NCI-H2081 (cell line): ENCODE data around the gene MRPL16.
"Not testable (repeated sequence)": the region's sequence is repeated elsewhere in the genome, so short reads cannot be mapped to it uniquely, and the experiment has no call there.

ENCODE experiments used
- DNase-seq, 2 experiments: peaks; one replicate each; lab custom pipeline; 2025; lab: John Stamatoyannopoulos, UW

The MRPL16 gene

GRCh38 chr11:59810189-59810910 lies at the start of gene MRPL16:
MRPL16 (minus strand) TSS chr11:59810778; CDS start chr11:59810658, 120 bp downstream.
- DNase-seq, result peak; percentile 89 to 91

DNA sequence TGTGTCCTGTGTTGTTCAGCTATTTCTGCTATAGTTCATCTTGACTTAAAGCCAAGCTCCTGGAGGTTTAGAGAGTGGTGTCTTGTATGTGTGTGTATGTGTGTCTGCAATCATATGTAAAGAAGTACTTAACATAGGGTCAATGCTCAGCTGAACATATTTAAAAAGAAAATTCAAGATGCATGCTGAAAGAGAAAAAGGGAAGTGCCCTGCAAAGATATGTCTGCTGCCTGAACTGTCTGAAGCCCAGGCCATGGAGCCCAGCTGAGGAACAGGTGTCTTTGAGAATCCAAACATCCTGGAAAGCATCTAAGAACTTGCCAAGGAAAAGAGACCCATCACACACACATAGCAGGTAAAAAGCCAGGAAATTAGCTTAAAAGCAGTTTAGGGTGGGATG lies 49.1 kb upstream of the MRPL16 start:
- no peak for DNase-seq

- DNase-seq, result no peak
Observed at GRCh38 chr11:59857439-59858434, 47.2 kb upstream of the MRPL16 start.

- no peak for DNase-seq
Observed at GRCh38 chr11:59854871-59855270, 44.3 kb upstream of the MRPL16 start.

DNA sequence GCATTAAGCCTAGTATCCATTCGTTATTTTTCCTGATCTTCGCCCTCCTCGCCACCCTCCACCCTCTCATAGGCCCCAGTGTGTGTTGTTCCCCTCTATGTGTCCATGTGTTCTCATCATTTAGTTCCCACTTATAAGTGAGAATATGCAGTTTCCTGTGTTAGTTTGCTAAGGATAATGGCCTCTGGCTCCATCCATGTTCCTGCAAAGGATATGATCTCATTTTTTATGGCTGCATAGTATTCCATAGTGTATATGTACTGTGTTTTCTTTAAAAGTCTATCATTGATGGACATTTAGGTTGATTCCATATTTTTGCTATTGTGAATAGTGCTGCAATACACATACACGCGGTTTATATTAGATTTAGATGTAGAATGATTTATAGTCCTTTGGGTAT lies 40.8 kb upstream of the MRPL16 start:
- not testable (repeated sequence) for DNase-seq

DNA sequence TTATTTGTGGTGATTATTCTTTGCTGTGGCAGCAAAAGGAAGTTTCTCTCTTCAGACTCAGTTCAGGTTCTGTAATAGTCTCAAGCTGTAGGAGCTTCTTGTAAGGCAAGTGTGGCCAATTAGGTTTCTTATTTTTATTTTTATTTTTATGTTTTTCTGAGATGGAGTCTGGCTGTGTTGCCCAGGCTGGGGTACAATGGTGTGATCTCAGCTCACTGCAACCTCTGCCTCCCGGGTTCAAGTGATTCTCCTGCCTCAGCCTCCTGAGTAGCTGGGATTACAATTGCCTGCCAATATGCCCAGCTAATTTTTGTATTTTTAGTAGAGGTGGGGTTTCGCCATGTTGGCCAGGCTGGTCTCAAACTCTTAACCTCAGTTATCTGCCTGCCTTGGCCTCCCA lies 39.0 kb upstream of the MRPL16 start:
- DNase-seq, result not testable (repeated sequence)

DNA sequence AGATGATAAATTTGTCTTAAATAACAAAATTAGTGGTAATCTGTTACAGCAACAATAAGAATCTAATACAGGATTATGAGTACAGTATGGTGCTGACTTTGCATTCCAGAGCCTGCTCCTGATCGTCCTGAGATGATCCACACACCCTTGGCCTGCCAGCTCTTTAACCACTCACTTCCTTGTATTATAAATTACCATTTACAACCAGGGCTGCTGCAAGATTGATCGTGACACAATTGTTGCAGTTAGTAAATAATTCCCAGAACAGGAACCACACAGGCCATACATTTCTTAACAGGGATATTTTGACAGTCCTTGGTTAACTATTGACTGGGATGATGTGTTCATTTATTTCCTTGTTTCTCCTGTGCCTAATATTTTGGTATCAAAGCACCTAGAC lies 38.6 kb upstream of the MRPL16 start:
- DNase-seq, result no peak

DNA sequence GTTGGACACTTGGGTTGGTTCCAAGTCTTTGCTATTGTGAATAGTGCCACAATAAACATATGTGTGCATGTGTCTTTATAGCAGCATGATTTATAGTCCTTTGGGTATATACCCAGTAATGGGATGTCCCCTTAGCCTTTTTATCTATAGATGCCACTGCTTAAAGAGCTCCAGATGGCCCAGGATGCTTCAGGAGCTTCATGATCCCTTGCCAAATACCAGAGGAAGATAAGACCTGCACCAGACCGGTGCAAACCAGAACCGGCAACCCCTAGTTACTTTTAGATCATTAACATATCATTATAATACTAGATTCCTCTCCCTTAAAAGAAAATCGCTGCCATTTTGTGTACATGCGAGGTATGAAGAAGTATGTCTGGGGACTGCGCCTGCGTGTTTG lies 37.9 kb upstream of the MRPL16 start:
- not testable (repeated sequence) for DNase-seq

GRCh38 chr11:59847626-59848025 lies 37.0 kb upstream of the MRPL16 start:
- no peak for DNase-seq

DNA sequence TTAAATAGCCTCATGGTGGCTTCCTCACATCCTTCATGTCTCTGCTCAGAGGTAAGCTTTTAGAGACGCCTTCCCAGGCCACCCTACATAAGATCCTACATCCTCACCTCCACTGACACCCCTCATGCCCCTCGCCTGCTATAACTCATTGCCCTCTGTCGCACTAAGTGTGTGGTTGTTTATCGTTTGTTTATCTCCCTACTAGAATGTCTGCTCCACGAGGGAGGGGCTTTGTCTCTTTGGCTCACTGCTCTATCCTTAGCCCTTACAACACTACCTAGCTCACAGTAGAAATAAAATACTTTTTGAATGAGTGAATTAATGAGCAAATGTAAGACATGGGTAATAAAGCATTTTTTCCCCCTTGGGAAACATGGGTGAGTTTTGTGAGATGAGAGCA lies 36.0 kb upstream of the MRPL16 start:
- DNase-seq, result no peak

DNA sequence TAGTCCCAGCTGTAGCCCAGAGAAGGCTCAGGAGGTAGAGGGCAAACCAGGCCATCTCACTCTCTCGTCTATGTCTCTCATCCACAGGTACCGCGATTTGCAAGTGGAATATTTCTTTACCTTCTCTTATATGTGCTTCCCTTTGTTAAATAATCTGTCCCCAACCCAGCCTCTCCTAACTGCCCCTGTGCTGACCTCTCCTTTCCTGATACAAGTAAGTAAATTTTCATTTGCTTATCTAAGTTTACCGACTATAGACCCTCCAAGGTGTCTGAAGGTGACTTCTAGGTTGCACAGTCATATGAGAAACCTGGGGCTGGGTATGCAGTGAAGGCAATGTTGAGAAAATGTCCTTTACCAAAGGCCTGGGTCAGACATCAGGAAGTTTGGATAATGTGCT lies 34.8 kb upstream of the MRPL16 start, which contains the start of gene CBLIF:
Gene CBLIF, minus strand, starts transcription at position 101 of the 400 bp plus-strand sequence. Its CDS starts 46 bp downstream, at position 55.
- no peak for DNase-seq

GRCh38 chr11:59842316-59842715 lies 31.7 kb upstream of the MRPL16 start:
- DNase-seq, result no peak

DNA sequence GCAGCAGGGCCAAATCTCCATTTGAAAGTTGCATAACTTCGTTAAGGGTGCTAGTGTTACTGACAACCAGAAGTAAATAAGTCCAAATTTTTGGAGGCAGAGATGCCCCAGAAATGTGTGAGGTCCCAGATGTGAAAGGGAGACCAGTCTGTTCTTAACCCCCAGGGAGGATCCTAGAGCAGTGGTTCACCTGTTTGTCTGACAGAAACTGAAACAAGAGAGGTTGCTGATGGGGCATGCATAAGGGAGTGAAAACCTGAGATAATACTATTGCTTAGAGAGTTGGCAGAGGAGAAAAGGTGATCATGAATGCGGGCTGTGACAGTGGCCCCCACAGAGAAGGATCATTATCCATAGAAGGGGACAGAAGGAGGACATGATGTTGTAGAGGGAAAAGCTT lies 30.9 kb upstream of the MRPL16 start:
- no peak for DNase-seq

DNA sequence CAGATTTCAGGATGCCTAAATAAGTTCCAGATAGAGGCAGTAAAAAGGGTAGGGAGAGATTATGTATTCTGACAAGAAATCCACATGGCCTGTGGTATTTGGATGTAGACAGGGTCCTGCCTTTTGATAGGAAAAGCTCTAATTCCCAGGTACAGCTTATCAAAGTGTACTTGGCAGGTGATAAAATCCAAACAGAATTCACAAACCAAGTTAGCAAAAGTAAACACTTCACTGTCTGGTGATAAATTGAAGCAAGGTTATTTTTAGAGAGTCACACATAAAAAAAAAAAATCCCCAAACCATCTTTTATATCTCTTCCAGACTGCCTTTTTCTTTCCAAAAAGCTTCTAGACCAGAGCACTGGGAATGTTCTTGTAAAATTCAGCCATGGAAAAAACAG lies 29.0 kb upstream of the MRPL16 start:
- DNase-seq, result no peak

GRCh38 chr11:59833602-59834001 lies 23.0 kb upstream of the MRPL16 start:
- no peak for DNase-seq

GRCh38 chr11:59829358-59829757 lies 18.8 kb upstream of the MRPL16 start:
- DNase-seq, result no peak

GRCh38 chr11:59822989-59823566 lies 12.5 kb upstream of the MRPL16 start:
- DNase-seq, result peak; percentile 61 to 66

GRCh38 chr11:59818572-59818971 lies 8.0 kb upstream of the MRPL16 start:
- no peak for DNase-seq

GRCh38 chr11:59816434-59816833 lies 5.9 kb upstream of the MRPL16 start:
- not testable (repeated sequence) for DNase-seq

- no peak for DNase-seq
Observed at GRCh38 chr11:59815754-59816153, 5.2 kb upstream of the MRPL16 start.

DNA sequence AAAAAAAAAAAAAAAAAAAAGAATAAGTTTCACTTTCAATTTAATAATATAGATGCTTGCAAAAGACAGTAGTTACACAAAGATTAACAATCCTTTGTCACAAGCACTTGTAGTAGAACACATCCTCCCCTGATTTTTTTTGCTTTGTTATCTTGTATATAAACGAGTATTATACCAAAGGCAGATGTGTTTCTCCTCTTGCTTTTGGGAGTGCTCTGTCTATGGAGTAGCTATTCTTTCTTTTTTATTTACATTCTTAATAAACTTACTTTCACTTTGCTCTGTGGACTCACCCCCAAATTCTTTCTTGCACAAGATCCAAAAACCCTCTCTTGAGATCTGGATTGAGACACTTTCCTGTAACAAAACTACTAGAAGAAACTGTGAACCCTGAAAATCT lies 3.4 kb upstream of the MRPL16 start:
- no peak for DNase-seq

DNA sequence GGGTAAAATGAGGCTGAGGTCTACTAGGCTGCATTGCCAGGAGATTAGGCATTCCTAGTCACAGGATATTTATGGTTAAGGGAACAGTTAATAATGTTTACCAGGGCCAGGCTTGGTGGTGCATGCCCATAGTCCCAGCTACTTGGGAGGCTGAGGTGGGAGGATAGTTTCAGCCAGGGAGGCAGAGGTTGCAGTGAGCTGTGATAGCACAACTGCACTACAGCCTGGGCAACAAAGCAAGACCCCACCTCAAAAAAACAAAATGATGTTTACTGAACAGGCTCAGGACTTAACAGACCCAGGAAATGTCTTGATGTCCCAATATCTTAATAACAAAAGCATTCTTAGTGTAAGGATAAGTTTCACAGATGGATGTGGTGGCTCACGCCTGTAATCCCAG lies 2.8 kb upstream of the MRPL16 start:
- no peak for DNase-seq

DNA sequence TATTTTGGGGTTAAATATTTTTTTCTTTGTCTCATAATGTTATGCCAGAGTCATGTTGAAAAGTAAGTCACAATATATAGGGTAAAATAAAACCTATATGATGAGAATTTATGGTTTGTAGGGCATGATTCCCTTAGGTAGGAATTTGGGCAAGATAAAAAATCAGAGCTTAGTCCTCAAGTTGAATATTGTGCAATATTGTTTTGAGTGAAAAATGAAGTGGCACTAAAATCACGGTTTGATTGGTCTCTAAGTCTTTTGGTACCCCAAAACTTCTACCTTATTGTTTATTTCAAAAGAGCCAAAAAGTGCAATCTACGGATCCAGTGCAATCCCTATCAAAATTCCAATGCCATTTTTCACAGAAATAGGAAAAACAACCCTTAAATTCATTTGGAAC lies 1.6 kb upstream of the MRPL16 start:
- DNase-seq, result no peak
